GM06990 (cell line): ENCODE data around the gene ITIH3.

Experiments
- DNase-seq: peaks from one replicate; pipeline ENCODE4 v3.0.0-alpha.2; 2011; ENCODE audit not compliant: insufficient read length; ENCODE audit errors: extremely low read depth
- H3K27me3 ChIP-seq: replicated peaks from 2 replicates; pipeline ENCODE4 v1.6.0; 2011; ENCODE audit warnings: low read length; ENCODE audit not compliant: control insufficient read depth, insufficient read depth
- H3K36me3 ChIP-seq: 2 replicates; pipeline ENCODE4 v1.5.1; 2011; ENCODE audit warnings: low read length; ENCODE audit not compliant: control insufficient read depth, insufficient read depth
- H3K4me3 ChIP-seq: replicated peaks from 2 replicates; pipeline ENCODE4 v1.5.1; 2011; ENCODE audit warnings: low read depth, mild to moderate bottlenecking, control low read depth, low read length
- TF ChIP-seq, protein P1 (sequence below): IDR thresholded peaks from 2 replicates; pipeline ENCODE4 v1.5.1; 2011; ENCODE audit warnings: low read length, control low read depth, mild to moderate bottlenecking, inconsistent platforms; ENCODE audit not compliant: insufficient read depth, poor library complexity, severe bottlenecking

ITIH3 gene

DNA sequence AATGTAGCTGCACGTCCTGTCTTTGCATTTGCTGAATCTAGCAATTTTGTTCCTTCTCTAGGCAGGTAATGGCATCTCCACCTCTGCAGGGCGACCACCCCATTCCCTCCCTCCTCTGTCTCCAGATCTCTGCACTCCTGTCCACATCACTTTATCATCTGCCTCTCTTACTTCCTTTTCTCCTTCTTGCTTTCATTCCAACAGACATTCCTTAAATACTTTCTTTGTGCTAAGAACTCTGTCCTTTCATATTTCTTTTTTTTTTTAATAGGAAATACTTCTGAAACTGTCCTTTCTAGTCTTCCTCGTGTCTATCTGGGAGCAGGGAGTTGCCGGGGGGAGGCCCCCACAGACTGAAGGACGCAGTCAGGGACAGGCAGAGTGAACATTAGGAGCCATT lies 7.2 kb downstream of the ITIH3 start:
- Histone ChIP-seq H3K36me3 (no peaks in the 10 kb centered on the region), H3K27me3 (no peaks in the 10 kb centered on the region), H3K4me3 (no peak overlapping the region)
- TF ChIP-seq, protein P1, sequence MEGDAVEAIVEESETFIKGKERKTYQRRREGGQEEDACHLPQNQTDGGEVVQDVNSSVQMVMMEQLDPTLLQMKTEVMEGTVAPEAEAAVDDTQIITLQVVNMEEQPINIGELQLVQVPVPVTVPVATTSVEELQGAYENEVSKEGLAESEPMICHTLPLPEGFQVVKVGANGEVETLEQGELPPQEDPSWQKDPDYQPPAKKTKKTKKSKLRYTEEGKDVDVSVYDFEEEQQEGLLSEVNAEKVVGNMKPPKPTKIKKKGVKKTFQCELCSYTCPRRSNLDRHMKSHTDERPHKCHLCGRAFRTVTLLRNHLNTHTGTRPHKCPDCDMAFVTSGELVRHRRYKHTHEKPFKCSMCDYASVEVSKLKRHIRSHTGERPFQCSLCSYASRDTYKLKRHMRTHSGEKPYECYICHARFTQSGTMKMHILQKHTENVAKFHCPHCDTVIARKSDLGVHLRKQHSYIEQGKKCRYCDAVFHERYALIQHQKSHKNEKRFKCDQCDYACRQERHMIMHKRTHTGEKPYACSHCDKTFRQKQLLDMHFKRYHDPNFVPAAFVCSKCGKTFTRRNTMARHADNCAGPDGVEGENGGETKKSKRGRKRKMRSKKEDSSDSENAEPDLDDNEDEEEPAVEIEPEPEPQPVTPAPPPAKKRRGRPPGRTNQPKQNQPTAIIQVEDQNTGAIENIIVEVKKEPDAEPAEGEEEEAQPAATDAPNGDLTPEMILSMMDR, result no peak
- no peak for DNase-seq

DNA sequence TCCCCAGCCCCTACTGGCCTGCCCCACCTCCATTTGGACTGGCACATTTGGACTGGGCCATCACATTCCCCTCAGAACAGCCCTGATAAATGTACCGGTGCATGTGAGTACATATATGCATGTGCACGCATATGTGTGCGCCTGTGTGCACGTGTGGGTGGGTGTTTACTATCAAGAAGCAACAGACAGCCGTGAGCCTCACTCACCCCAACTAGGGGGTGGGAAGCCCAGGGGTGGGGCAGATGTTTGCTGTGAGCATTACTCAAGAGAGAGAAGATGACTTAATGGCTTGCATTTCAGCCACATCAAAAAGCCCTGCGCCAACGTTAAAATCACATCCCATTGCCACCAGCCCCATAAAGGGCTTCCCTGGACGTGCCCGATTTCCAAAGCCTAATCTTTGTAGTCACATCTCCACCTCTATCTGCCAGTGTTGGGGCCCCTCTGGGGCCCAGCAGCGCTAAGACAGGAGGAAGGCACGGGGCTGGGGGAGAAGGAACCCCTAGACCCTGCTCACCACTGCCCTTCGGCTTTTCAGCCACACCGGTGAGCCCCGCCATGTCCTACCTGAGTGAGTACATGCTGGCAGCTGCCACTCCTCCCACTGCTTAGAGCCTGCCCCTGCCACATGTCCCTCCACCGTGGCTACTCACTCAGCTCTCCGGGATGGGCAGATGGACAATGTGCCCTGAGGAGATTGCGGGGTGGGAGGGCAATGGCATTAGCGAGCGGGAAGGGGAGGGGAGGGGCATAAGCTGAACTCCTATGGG lies 10.9 kb downstream of the ITIH3 start:
- Histone ChIP-seq H3K27me3 (no peaks in the 10 kb centered on the region), H3K4me3 (no peak overlapping the region), H3K36me3 (no peaks in the 10 kb centered on the region)
- DNase-seq, result no peak
- TF ChIP-seq, protein P1, result no peak

DNA sequence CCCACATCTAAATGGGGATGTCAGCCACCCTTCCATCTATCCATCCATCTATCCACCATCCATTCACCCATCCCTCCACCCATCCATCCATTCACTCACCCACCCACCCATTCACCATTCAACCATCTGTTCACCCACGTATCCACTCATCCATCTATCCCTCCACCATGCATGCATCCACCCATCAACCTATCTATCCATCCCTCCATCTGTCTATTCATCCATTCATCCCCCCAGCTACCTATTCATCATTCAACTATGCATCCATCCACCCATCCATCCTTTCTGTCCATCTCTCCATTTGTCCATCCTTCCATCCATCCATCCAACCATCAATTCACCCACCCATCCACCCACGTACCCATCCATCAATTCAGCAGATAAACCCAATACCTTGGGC lies 14.6 kb downstream of the ITIH3 start:
- no peak overlapping the region for H3K4me3 ChIP-seq
- no peak for DNase-seq
- no peaks in the 10 kb centered on the region for H3K36me3 ChIP-seq
- H3K27me3 ChIP-seq, result no peaks in the 10 kb centered on the region
- TF ChIP-seq, protein P1, result no peak

DNA sequence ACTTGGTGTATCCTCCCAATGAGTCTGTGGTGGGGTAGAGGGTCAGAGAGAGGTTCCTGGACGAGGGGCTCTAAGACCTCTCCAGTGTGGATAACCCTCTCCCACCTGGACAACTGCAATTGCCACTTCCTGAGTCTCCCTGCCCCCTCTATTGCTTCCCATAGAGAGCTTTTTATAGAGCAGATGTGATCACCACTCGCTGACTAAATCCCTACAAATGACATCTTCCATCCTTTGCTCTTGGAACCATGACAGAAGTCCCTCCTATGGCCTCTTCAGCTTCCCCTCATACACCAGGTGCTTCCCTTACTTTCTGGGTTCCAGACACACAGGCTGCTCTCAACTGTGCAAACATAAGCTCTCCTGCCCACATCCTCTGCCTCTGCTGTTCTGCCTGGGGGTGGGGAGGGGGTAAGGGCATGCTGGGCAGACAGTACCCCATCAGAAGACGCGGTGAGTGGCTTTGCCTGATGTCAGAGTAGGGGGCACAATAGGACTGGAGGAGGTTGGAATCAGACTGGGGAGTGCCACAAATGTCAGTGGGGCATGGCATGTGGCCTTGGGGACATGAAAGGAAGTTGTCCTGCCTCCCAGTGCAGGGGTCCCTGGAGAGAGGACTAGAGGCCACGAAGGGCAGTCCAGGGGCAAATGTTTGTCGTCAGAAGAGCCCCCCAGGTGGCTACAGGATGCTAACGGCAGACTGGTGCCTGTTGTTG lies 15.2 kb downstream of the ITIH3 start:
- Histone ChIP-seq H3K36me3 (no peaks in the 10 kb centered on the region), H3K4me3 (no peak overlapping the region)
- no peak for DNase-seq

DNA sequence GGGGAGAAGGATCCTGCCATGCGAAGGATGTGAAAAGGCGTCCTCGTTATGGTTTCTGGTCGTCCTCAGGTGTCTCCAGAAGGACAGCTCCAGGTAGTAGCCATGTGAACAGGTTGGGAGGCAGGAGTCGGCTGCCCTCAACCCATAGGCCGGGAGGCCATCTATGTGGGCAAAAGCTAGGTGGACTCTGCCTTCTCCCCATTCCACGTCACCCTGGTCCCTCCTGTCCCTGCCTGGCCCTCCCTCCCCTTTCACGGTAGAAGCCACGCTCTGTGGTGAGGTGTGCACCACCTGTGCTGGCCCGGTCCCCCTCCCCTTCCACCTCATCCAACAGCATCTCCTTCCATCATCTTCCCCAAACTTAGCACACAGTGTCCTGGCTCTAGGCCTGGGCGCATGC lies 16.3 kb downstream of the ITIH3 start:
- Histone ChIP-seq H3K4me3 (no peak overlapping the region), H3K36me3 (no peaks in the 10 kb centered on the region), H3K27me3 (no peaks in the 10 kb centered on the region)
- TF ChIP-seq, protein P1, result no peak
- no peak for DNase-seq

More for the DNA sequence above, 15.2 kb downstream of the ITIH3 start:
- TF ChIP-seq, protein P1, result no peak
- H3K27me3 ChIP-seq, result no peaks in the 10 kb centered on the region
